PC-9 (cell line): Measurements from ENCODE around the gene SLC6A4. TPM values are rescaled to one million over a fixed set of nuclear protein-coding genes. Genes with fewer than 3 reads are reported as not detected.
"Not testable (repeated sequence)": the region's sequence is repeated elsewhere in the genome, so short reads cannot be mapped to it uniquely, and the experiment has no call there.

ENCODE experiments used
- BruUV-seq: library from RNA; stranded (reverse); fragments of 400-500 nt; replicated peaks from 2 replicates; lab custom pipeline; 2021; lab: Mats Ljungman, UMichigan
- CTCF ChIA-PET: fragments of 300-600 bp; sonication (Branson Sonifier 250); formaldehyde crosslinking; loops from one replicate; lab custom pipeline; 2022; ENCODE audit warnings: antibody characterized with exemption; lab: Charles Lee
- POLR2A ChIA-PET: fragments of 300-600 bp; sonication (Branson Sonifier 250); formaldehyde crosslinking; loops from one replicate; lab custom pipeline; 2022; ENCODE audit warnings: antibody characterized with exemption; ENCODE audit not compliant: unreplicated experiment; lab: Charles Lee
- DNase-seq, 2 experiments: peaks; one replicate each; pipeline versions ENCODE4 v3.0.0 to v3.0.0-alpha.2; 2015 to 2022; ENCODE audit warnings: mixed read lengths in 1 of 2
- H2AFZ ChIP-seq: fragments of 200-600 bp; sonication (generic); 2 replicates; pipeline ENCODE4 v1.8.1; 2017; ENCODE audit warnings: antibody characterized with exemption
- H3F3A ChIP-seq: fragments of 200-600 bp; sonication (generic); 2 replicates; pipeline ENCODE4 v1.8.1; 2017; ENCODE audit warnings: antibody characterized with exemption, mild to moderate bottlenecking, low read depth; ENCODE audit not compliant: insufficient read depth
- H3K27ac ChIP-seq: fragments of 200-600 bp; sonication (generic); 2 replicates; pipeline ENCODE4 v1.6.1; 2016; ENCODE audit warnings: mixed run types
- H3K27me3 ChIP-seq: fragments of 200-600 bp; sonication (generic); 2 replicates; pipeline ENCODE4 v1.6.1; 2016; ENCODE audit warnings: low read depth, mixed run types; ENCODE audit not compliant: insufficient read depth
- H3K36me3 ChIP-seq: fragments of 200-600 bp; sonication (generic); 2 replicates; pipeline ENCODE4 v1.6.1; 2016; ENCODE audit warnings: low read depth, mixed run types
- H3K4me1 ChIP-seq: fragments of 200-600 bp; sonication (generic); replicated peaks from 2 replicates; pipeline ENCODE4 v1.6.1; 2016; ENCODE audit warnings: mixed run types; ENCODE audit not compliant: insufficient read depth
- H3K4me2 ChIP-seq: fragments of 200-600 bp; sonication (generic); 2 replicates; pipeline ENCODE4 v1.6.1; 2017; ENCODE audit warnings: mixed run types
- H3K4me3 ChIP-seq: fragments of 200-600 bp; sonication (generic); 2 replicates; pipeline ENCODE4 v1.6.1; 2016; ENCODE audit warnings: mixed run types
- H3K79me2 ChIP-seq: fragments of 200-600 bp; sonication (generic); 2 replicates; pipeline ENCODE4 v1.6.1; 2017; ENCODE audit warnings: low read depth, mixed run types
- H3K9me2 ChIP-seq: fragments of 200-600 bp; sonication (generic); 2 replicates; pipeline ENCODE4 v1.8.1; 2017; ENCODE audit warnings: mild to moderate bottlenecking; ENCODE audit not compliant: insufficient read depth
- H3K9me3 ChIP-seq: fragments of 200-600 bp; sonication (generic); 2 replicates; pipeline ENCODE4 v1.8.1; 2016; ENCODE audit warnings: low read depth; ENCODE audit not compliant: insufficient read depth
- H4K20me1 ChIP-seq: fragments of 200-600 bp; sonication (generic); 2 replicates; pipeline ENCODE4 v1.8.1; 2017; ENCODE audit not compliant: insufficient read depth
- EZH2 ChIP-seq: fragments of 200-600 bp; sonication (generic); IDR thresholded peaks from 2 replicates; pipeline ENCODE4 v1.8.0; 2017; ENCODE audit warnings: antibody characterized with exemption, low read depth
- intact Hi-C: fragments of 100-400 bp; cut with micrococcal nuclease; formaldehyde crosslinking; loops from one replicate; pipeline ENCODE4 v1.10.0; 2022; ENCODE audit not compliant: unreplicated experiment
- total RNA-seq: library from RNA; stranded (reverse); gene quantifications from 2 replicates; pipeline ENCODE4 v1.2.3, GENCODE V29; 2021
- TF ChIP-seq, protein P1 (sequence below): fragments of 200-600 bp; sonication (generic); conservative IDR thresholded peaks from 2 replicates; pipeline ENCODE4 v1.6.1; 2017; ENCODE audit warnings: mixed run types, antibody characterized with exemption, mild to moderate bottlenecking, moderate library complexity

The SLC6A4 gene
- total RNA-seq, 1 experiment from 2014 or later: not detected

DNA sequence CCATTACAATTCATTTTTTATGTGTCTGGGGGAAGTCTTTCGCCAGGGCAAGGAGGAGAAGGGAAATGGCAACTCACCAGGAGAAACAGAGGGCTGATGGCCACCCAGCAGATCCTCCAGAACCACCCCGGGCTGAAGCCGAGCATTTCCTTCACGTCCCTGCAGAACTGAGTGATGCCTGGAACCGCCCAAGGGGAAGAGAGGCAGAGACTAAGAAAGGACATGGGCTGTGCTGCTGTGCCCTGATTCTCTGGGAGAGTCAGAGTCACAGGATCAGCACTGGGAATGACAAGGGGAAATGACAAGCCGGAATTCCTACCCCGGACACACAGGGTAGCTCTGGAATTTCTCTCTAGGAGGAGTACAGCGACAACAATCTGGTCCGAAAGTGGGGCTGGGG is 27.8 kb downstream of the SLC6A4 start:
- H2AFZ ChIP-seq: no peak overlapping the region
- no peak for DNase-seq
- H3K79me2 ChIP-seq: no peaks in the 10 kb centered on the region
- BruUV-seq: no TSS peak
- POLR2A ChIA-PET: interaction anchor here (0.6 kb wide), 1 partner anchor 542 kb away, joined by 3 read pairs; no protein-coding TSS in a partner anchor
- no peaks in the 10 kb centered on the region for H3K9me2 ChIP-seq
- H3F3A ChIP-seq: no peaks in the 10 kb centered on the region
- no peaks in the 10 kb centered on the region for H4K20me1 ChIP-seq
- H3K4me3 ChIP-seq: no peak overlapping the region
- H3K9me3 ChIP-seq: no peaks in the 10 kb centered on the region
- intact Hi-C loops: no loop called here
- H3K27me3 ChIP-seq: no peaks in the 10 kb centered on the region
- TF ChIP-seq, protein P1, sequence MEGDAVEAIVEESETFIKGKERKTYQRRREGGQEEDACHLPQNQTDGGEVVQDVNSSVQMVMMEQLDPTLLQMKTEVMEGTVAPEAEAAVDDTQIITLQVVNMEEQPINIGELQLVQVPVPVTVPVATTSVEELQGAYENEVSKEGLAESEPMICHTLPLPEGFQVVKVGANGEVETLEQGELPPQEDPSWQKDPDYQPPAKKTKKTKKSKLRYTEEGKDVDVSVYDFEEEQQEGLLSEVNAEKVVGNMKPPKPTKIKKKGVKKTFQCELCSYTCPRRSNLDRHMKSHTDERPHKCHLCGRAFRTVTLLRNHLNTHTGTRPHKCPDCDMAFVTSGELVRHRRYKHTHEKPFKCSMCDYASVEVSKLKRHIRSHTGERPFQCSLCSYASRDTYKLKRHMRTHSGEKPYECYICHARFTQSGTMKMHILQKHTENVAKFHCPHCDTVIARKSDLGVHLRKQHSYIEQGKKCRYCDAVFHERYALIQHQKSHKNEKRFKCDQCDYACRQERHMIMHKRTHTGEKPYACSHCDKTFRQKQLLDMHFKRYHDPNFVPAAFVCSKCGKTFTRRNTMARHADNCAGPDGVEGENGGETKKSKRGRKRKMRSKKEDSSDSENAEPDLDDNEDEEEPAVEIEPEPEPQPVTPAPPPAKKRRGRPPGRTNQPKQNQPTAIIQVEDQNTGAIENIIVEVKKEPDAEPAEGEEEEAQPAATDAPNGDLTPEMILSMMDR: no peak
- no peak for TF ChIP-seq EZH2
- CTCF ChIA-PET: no interaction called here
- H3K27ac ChIP-seq: no peak overlapping the region
- no peaks in the 10 kb centered on the region for H3K4me1 ChIP-seq
- no peak overlapping the region for H3K4me2 ChIP-seq
- no peaks in the 10 kb centered on the region for H3K36me3 ChIP-seq

DNA sequence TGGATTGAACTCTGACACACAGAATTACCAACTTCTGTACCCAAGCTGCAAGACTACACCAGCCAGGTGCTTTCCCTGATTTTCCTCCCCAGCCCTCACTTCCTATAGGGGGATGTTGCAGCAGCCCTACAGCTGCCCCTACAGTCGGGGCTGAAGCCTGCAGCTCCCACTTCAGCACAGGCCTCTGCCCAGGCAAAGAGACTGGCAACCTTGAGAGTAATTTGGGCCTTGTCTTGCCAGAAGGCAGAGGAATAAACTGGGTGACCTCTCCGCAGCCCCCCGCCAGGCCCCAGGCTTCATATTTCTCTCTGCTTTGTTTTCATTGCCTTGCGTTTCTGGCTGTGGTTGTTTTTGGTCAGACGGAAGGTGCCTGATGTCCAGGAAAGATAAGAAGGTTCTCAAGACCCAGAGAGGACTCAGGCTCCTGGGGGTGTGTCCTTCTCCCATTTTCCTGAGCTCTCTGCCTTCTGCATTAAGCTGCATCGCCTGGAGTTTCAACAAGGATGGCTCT is 32.0 kb downstream of the SLC6A4 start:
- intact Hi-C loops: no loop called here
- H2AFZ ChIP-seq: no peak overlapping the region
- no peaks in the 10 kb centered on the region for H4K20me1 ChIP-seq
- H3K27me3 ChIP-seq: no peaks in the 10 kb centered on the region
- H3F3A ChIP-seq: no peaks in the 10 kb centered on the region
- ChIA-PET POLR2A (no interaction called here), CTCF (no interaction called here)
- H3K36me3 ChIP-seq: no peaks in the 10 kb centered on the region
- H3K9me2 ChIP-seq: no peaks in the 10 kb centered on the region
- no peak for DNase-seq
- no peaks in the 10 kb centered on the region for H3K79me2 ChIP-seq
- H3K4me3 ChIP-seq: no peak overlapping the region
- BruUV-seq: no TSS peak
- no peak for TF ChIP-seq EZH2
- TF ChIP-seq, protein P1: no peak
- no peaks in the 10 kb centered on the region for H3K9me3 ChIP-seq
- no peak overlapping the region for H3K4me2 ChIP-seq
- H3K27ac ChIP-seq: no peak overlapping the region
- no peaks in the 10 kb centered on the region for H3K4me1 ChIP-seq

DNA sequence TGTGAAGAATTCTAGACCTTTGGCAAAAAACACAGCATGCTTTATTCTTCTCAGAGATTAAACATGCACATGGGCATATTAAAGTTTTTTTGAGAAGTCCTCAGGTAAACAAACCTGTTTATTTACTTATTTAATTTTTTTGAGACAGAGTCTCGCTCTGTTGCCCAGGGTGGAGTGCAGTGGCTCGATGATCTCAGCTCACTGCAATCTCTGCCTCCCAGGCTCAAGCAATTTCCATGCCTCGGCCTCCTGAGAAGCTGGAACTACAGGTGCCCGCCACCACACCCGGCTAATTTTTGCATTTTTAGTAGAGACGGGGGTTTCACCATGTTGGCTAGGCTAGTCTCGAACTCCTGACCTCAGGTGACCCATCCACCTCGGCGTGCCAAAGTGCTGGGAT is 34.8 kb downstream of the SLC6A4 start:
- H3K4me1 ChIP-seq, H3K79me2 ChIP-seq, H3K27ac ChIP-seq, H3F3A ChIP-seq, H2AFZ ChIP-seq, DNase-seq, H3K4me3 ChIP-seq, BruUV-seq, H3K36me3 ChIP-seq, H3K27me3 ChIP-seq, CTCF ChIA-PET, POLR2A ChIA-PET, H4K20me1 ChIP-seq, intact Hi-C loops, H3K9me3 ChIP-seq, H3K9me2 ChIP-seq, H3K4me2 ChIP-seq: not testable (repeated sequence)

DNA sequence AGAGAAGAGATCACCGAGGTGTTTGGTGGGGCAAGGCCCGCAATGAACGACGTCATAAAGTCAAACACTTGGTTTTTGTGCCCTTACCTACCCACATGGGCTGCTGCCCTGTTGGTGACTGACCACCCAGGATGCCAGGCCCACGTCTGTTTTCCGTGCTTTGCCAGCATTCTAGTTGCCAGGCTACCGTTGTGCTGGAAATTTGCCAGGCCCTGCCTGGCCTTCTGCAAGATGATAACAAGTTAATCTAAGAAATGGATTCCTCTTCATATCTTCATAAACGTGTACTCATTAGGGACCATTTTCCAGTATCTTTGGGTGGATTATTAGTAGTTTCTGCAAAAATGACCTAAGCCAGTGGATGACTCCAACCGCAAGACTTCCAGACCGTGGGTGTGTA is 35.4 kb downstream of the SLC6A4 start:
- H3K27me3 ChIP-seq: no peaks in the 10 kb centered on the region
- no peaks in the 10 kb centered on the region for H4K20me1 ChIP-seq
- no peaks in the 10 kb centered on the region for H3F3A ChIP-seq
- no TSS peak for BruUV-seq
- no peaks in the 10 kb centered on the region for H3K9me2 ChIP-seq
- H3K4me2 ChIP-seq: no peak overlapping the region
- H3K9me3 ChIP-seq: no peaks in the 10 kb centered on the region
- no peaks in the 10 kb centered on the region for H3K36me3 ChIP-seq
- H3K79me2 ChIP-seq: no peaks in the 10 kb centered on the region
- TF ChIP-seq, protein P1: no peak
- no peak for TF ChIP-seq EZH2
- POLR2A ChIA-PET: no interaction called here
- intact Hi-C loops: no loop called here
- CTCF ChIA-PET: no interaction called here
- no peak overlapping the region for H2AFZ ChIP-seq
- no peaks in the 10 kb centered on the region for H3K4me1 ChIP-seq
- DNase-seq: no peak
- no peak overlapping the region for H3K27ac ChIP-seq
- H3K4me3 ChIP-seq: no peak overlapping the region
